ENCODE measurements around the gene HS3ST3B1.

Gene HS3ST3B1

DNA sequence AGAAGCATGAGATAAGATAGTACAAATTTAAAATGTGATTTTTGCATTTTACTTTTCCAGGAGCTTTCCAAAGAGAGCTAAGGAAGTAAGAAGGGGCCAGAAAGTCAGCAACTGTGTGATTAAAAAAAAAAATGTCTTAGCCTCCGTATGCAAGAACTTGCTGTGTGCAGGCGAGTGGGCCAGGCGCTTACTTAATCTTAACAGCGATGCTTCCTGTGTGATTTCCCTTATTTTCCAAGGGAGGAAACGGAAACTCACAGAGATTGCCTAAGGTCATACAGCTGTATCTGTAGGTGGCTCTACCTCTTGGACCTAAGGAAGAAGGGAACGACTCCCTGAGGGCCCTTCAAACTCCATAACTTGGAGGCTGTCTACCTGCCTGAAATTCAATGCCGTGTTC lies 11.1 kb downstream of the HS3ST3B1 start:
- no peak for TF ChIP-seq TEAD4 (IDR thresholded peaks at IDR 0.05)
- TF ChIP-seq, protein P1, sequence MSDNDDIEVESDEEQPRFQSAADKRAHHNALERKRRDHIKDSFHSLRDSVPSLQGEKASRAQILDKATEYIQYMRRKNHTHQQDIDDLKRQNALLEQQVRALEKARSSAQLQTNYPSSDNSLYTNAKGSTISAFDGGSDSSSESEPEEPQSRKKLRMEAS (IDR thresholded peaks at IDR 0.05), result no peak
- no peak for TF ChIP-seq CEBPB (IDR thresholded peaks at IDR 0.05)
- TF ChIP-seq TCF12 (IDR thresholded peaks at IDR 0.05; ENCODE audit: low read depth), result no peak
- TF ChIP-seq EGR1 (IDR thresholded peaks at IDR 0.05), result no peak
- no peak for TF ChIP-seq TAF1 (IDR thresholded peaks at IDR 0.05; ENCODE audit: low read depth)
- TF ChIP-seq CREB1 (IDR thresholded peaks at IDR 0.05; ENCODE audit: low read depth), result no peak
- no peak for TF ChIP-seq NFIC (IDR thresholded peaks at IDR 0.05)
- TF ChIP-seq, protein P2, sequence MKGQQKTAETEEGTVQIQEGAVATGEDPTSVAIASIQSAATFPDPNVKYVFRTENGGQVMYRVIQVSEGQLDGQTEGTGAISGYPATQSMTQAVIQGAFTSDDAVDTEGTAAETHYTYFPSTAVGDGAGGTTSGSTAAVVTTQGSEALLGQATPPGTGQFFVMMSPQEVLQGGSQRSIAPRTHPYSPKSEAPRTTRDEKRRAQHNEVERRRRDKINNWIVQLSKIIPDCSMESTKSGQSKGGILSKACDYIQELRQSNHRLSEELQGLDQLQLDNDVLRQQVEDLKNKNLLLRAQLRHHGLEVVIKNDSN (IDR thresholded peaks at IDR 0.05), result no peak
- no peak for TF ChIP-seq FOXM1 (IDR thresholded peaks at IDR 0.05; ENCODE audit: borderline replicate concordance, low read depth)
- no peak for TF ChIP-seq ZBTB7A (IDR thresholded peaks at IDR 0.05; ENCODE audit: low read depth)
- TF ChIP-seq YY1 (IDR thresholded peaks at IDR 0.05; ENCODE audit: low read depth), result no peak
- TF ChIP-seq EP300 (IDR thresholded peaks at IDR 0.05; ENCODE audit: borderline replicate concordance), result no peak
- no peak for TF ChIP-seq RAD21 (IDR thresholded peaks at IDR 0.05; ENCODE audit: low read depth)
- TF ChIP-seq, protein P3, sequence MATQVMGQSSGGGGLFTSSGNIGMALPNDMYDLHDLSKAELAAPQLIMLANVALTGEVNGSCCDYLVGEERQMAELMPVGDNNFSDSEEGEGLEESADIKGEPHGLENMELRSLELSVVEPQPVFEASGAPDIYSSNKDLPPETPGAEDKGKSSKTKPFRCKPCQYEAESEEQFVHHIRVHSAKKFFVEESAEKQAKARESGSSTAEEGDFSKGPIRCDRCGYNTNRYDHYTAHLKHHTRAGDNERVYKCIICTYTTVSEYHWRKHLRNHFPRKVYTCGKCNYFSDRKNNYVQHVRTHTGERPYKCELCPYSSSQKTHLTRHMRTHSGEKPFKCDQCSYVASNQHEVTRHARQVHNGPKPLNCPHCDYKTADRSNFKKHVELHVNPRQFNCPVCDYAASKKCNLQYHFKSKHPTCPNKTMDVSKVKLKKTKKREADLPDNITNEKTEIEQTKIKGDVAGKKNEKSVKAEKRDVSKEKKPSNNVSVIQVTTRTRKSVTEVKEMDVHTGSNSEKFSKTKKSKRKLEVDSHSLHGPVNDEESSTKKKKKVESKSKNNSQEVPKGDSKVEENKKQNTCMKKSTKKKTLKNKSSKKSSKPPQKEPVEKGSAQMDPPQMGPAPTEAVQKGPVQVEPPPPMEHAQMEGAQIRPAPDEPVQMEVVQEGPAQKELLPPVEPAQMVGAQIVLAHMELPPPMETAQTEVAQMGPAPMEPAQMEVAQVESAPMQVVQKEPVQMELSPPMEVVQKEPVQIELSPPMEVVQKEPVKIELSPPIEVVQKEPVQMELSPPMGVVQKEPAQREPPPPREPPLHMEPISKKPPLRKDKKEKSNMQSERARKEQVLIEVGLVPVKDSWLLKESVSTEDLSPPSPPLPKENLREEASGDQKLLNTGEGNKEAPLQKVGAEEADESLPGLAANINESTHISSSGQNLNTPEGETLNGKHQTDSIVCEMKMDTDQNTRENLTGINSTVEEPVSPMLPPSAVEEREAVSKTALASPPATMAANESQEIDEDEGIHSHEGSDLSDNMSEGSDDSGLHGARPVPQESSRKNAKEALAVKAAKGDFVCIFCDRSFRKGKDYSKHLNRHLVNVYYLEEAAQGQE (IDR thresholded peaks at IDR 0.05; ENCODE audit: low read depth), result no peak

DNA sequence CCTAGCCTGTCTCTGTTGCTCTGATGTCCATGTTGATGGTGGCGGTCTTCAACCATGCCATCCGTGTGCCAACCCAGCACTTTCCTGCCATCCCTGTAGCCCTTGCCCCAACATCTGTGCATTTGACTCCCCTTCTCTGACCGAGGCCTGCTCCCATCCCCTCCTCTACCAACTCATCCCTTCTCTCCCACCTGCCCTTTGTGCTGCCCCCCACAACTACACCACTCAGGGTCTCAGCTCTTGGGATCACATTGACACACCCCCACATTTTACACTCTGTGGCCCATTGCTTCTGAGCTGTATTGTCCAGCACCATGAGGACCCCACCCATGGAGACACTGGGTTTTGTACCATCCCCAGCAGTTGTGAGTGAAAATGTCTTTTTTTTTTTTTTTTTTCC lies 11.6 kb downstream of the HS3ST3B1 start:
- no peak for TF ChIP-seq ZBTB7A (IDR thresholded peaks at IDR 0.05; ENCODE audit: low read depth)
- TF ChIP-seq TEAD4 (IDR thresholded peaks at IDR 0.05), result no peak
- no peak for TF ChIP-seq TAF1 (IDR thresholded peaks at IDR 0.05; ENCODE audit: low read depth)
- TF ChIP-seq, protein P2 (IDR thresholded peaks at IDR 0.05), result no peak
- no peak for TF ChIP-seq NFIC (IDR thresholded peaks at IDR 0.05)
- no peak for TF ChIP-seq CEBPB (IDR thresholded peaks at IDR 0.05)
- no peak for TF ChIP-seq EGR1 (IDR thresholded peaks at IDR 0.05)
- TF ChIP-seq EP300 (IDR thresholded peaks at IDR 0.05; ENCODE audit: borderline replicate concordance), result no peak
- no peak for TF ChIP-seq FOXM1 (IDR thresholded peaks at IDR 0.05; ENCODE audit: borderline replicate concordance, low read depth)
- no peak for TF ChIP-seq CREB1 (IDR thresholded peaks at IDR 0.05; ENCODE audit: low read depth)
- TF ChIP-seq, protein P1 (IDR thresholded peaks at IDR 0.05), result no peak
- TF ChIP-seq, protein P3 (IDR thresholded peaks at IDR 0.05; ENCODE audit: low read depth), result no peak
- no peak for TF ChIP-seq RAD21 (IDR thresholded peaks at IDR 0.05; ENCODE audit: low read depth)
- TF ChIP-seq TCF12 (IDR thresholded peaks at IDR 0.05; ENCODE audit: low read depth), result no peak

DNA sequence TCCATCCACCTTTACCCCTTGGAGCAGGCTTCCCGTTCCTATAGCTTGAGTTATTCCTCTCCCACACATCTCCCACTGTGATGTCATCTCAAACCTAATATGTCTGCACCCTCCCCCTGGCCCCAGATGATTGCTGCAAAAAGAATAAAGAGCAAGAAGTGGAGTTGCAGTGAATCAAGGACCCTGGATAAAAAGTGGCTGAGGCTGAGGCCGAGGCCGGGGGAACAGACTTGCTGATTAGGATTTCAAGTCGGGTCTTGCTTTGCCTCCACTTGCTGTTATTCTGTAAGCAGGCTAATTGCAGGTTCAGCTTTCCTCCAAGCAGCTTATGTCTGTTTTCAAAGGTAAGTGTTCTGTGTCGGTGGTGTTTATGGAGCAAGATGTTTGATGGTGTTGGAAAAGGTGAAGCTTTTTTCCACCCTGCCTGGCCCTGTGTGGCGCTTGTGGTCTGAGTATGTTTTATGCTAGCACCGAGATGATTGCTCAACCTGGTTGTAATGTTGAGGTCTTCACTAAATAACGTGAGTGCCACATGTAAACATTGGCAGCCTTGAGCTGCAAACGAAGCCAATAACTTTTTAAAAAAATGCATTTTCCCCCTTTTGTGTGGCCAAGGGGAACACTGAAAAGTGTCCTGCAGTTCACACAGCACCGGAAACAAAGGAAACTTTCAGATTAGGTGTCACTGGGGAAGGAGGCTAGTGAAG lies 15.4 kb downstream of the HS3ST3B1 start:
- no peak for TF ChIP-seq CEBPB (IDR thresholded peaks at IDR 0.05)
- TF ChIP-seq, protein P1 (IDR thresholded peaks at IDR 0.05), result no peak
- no peak for TF ChIP-seq TEAD4 (IDR thresholded peaks at IDR 0.05)
- no peak for TF ChIP-seq EP300 (IDR thresholded peaks at IDR 0.05; ENCODE audit: borderline replicate concordance)
- TF ChIP-seq, protein P3 (IDR thresholded peaks at IDR 0.05; ENCODE audit: low read depth), result no peak
- no peak for TF ChIP-seq RAD21 (IDR thresholded peaks at IDR 0.05; ENCODE audit: low read depth)
- TF ChIP-seq EGR1 (IDR thresholded peaks at IDR 0.05), result no peak

DNA sequence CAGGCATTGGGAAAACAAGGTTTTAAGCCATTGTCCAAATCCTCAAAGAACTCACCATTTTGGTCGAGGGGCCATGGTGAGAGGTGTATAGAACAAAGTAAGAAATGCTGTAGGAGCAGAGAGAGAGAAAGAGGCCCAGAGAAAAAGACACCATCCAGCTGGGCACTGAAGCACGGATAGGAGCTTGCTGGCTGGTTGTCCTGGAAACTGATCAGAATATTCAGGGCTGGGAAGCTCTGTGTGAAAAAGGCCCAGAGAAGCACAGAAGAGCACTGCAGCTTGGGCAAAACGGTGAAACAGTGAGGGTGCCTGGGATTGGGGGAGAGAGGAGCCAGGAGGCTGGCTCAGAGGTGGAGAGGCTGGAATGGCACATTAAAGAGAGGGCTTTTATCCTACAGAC lies 16.5 kb downstream of the HS3ST3B1 start:
- TF ChIP-seq TCF12 (IDR thresholded peaks at IDR 0.05; ENCODE audit: low read depth), result no peak
- TF ChIP-seq CREB1 (IDR thresholded peaks at IDR 0.05; ENCODE audit: low read depth), result no peak
- TF ChIP-seq EP300 (IDR thresholded peaks at IDR 0.05; ENCODE audit: borderline replicate concordance), result no peak
- TF ChIP-seq, protein P3 (IDR thresholded peaks at IDR 0.05; ENCODE audit: low read depth), result no peak
- no peak for TF ChIP-seq ZBTB7A (IDR thresholded peaks at IDR 0.05; ENCODE audit: low read depth)
- TF ChIP-seq YY1 (IDR thresholded peaks at IDR 0.05; ENCODE audit: low read depth), result no peak
- no peak for TF ChIP-seq EGR1 (IDR thresholded peaks at IDR 0.05)
- TF ChIP-seq, protein P1 (IDR thresholded peaks at IDR 0.05), result no peak
- TF ChIP-seq TAF1 (IDR thresholded peaks at IDR 0.05; ENCODE audit: low read depth), result no peak
- TF ChIP-seq CEBPB (IDR thresholded peaks at IDR 0.05), result no peak
- TF ChIP-seq NFIC (IDR thresholded peaks at IDR 0.05), result no peak
- TF ChIP-seq RAD21 (IDR thresholded peaks at IDR 0.05; ENCODE audit: low read depth), result no peak
- TF ChIP-seq, protein P2 (IDR thresholded peaks at IDR 0.05), result no peak
- TF ChIP-seq TEAD4 (IDR thresholded peaks at IDR 0.05), result no peak
- no peak for TF ChIP-seq FOXM1 (IDR thresholded peaks at IDR 0.05; ENCODE audit: borderline replicate concordance, low read depth)

All from Ishikawa (cell line).